ENCODE data around the gene RAB40C. TPM values are rescaled to one million over a fixed set of nuclear protein-coding genes. Genes with fewer than 3 reads are reported as not detected.

RAB40C gene
- total RNA-seq, 1 experiment from 2014 or later, result 17.7 TPM

DNA sequence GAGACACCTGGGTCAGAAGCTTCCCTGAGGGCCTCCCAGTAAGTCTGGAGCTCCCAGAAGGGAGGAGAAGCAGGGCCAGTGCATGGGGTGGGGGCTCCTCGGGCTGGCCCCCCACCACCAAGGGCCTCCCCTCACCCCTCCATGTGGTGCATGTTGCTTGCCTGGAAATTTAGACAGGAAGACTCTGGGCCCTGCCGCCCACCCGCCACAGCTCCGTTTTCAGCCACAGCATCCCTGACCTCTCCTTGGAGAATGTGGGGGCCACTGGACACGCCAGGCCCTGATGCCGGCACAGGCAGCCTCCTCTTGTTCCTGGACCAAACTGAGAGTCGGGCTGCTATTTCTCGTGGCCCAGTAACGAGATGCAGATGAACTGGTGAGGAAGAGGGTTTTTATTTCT is 49.0 kb downstream of the RAB40C start:
- no peaks in the 10 kb centered on the region for H3K9me3 Mint-ChIP-seq (ENCODE audit: unreplicated experiment)
- no TSS peak for BruUV-seq (replicated peaks)
- CTCF ChIA-PET, result no interaction called here
- H3K4me3 Mint-ChIP-seq (ENCODE audit: unreplicated experiment), result no peak overlapping the region
- intact Hi-C loops (cut with micrococcal nuclease), result no loop called here
- peaks cover under 1% of the 10 kb centered on the region for H3K4me1 Mint-ChIP-seq (ENCODE audit: insufficient read depth, unreplicated experiment)
- H3K27ac Mint-ChIP-seq (ENCODE audit: low read depth, unreplicated experiment), result no peak overlapping the region
- TF ChIP-seq, protein P1, sequence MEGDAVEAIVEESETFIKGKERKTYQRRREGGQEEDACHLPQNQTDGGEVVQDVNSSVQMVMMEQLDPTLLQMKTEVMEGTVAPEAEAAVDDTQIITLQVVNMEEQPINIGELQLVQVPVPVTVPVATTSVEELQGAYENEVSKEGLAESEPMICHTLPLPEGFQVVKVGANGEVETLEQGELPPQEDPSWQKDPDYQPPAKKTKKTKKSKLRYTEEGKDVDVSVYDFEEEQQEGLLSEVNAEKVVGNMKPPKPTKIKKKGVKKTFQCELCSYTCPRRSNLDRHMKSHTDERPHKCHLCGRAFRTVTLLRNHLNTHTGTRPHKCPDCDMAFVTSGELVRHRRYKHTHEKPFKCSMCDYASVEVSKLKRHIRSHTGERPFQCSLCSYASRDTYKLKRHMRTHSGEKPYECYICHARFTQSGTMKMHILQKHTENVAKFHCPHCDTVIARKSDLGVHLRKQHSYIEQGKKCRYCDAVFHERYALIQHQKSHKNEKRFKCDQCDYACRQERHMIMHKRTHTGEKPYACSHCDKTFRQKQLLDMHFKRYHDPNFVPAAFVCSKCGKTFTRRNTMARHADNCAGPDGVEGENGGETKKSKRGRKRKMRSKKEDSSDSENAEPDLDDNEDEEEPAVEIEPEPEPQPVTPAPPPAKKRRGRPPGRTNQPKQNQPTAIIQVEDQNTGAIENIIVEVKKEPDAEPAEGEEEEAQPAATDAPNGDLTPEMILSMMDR (IDR thresholded peaks at IDR 0.05; ENCODE audit: unreplicated experiment), result no peak
- peaks cover 20% of the 10 kb centered on the region for H3K36me3 Mint-ChIP-seq (ENCODE audit: insufficient read depth, unreplicated experiment)
- POLR2A ChIA-PET, result interaction anchor here (1.0 kb wide), 1 partner anchor 51 kb away, joined by 3 read pairs; no protein-coding TSS in a partner anchor
- H3K27me3 Mint-ChIP-seq (ENCODE audit: insufficient read depth, unreplicated experiment), result no peaks in the 10 kb centered on the region
- DNase-seq (ENCODE audit: unreplicated experiment), result no peak

DNA sequence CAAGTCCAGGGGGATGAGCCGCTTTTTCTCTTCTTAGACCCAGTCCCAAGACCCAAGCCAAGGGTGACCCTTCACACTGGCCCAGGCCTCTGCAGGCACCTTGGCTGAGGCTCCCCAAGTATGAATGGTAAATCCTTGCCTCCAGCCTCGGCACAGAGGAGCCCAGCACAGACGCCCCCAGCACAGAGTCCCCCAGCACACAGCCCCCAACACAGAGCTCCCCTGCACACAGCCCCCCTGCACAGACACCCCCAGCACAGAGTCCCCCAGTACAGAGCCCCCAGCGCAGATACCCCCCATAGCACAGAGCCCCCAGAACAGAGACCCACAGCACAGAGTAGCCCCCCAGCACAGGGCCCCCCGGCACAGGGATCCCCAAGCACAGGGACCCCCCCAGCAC is 50.7 kb downstream of the RAB40C start:
- Mint-ChIP-seq H3K9me3 (ENCODE audit: unreplicated experiment) (no peaks in the 10 kb centered on the region), H3K27me3 (ENCODE audit: insufficient read depth, unreplicated experiment) (no peaks in the 10 kb centered on the region), H3K4me1 (ENCODE audit: insufficient read depth, unreplicated experiment) (peaks cover 11% of the 10 kb centered on the region), H3K36me3 (ENCODE audit: insufficient read depth, unreplicated experiment) (peaks cover 32% of the 10 kb centered on the region), H3K4me3 (ENCODE audit: unreplicated experiment) (peak overlapping the region; percentile 77), H3K27ac (ENCODE audit: low read depth, unreplicated experiment) (no peak overlapping the region)
- intact Hi-C loops (cut with micrococcal nuclease), result no loop called here
- DNase-seq (ENCODE audit: unreplicated experiment), result no peak
- POLR2A ChIA-PET, result interaction anchor here (1.3 kb wide), 1 partner anchor 52 kb away, joined by 3 read pairs; no protein-coding TSS in a partner anchor
- CTCF ChIA-PET, result interaction anchor here (1.5 kb wide), 1 partner anchor 48 kb away, joined by 4 read pairs; no protein-coding TSS in a partner anchor
- TF ChIP-seq, protein P1 (IDR thresholded peaks at IDR 0.05; ENCODE audit: unreplicated experiment), result no peak
- BruUV-seq (replicated peaks), result no TSS peak

DNA sequence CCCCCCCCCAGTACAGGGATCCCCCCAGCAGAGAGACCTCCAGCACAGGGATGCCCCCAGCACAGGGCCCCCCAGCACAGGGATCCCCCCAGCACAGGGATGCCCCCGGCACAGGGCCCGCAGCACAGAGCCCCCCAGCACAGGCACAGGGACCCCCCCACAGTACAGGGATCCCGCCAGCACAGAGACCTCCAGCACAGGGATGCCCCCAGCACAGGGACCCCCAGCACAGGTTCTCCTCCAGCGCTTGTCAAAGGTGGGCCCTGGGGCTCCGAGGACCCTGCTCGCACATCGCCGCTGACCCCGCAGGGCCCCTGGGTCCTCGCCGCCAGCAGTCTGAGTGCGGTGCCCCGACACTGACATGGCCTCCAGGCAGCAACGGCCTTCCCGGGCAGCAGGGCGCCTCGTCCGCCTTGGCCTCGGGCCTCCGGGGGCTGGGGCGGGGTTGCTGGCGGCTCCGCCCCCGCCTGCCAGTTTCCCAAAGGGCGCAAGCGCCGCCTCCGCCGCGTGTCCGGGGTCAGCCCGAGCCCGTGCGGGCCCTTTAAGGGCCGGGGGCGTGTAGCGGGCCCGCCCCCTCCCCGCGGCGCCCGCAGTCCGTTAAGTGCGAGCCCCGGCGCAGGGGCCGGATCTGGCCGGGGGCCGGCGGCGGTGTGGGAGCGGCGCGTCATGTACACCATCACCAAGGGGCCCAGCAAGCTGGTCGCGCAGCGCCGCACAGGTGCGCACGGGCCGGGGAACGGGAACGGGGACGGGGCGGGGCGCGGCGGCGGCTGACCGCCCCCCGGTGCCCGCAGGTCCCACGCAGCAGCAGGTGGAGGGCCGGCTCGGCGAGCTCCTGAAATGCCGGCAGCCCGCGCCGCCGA is 51.7 kb downstream of the RAB40C start, which contains the start of gene MCRIP2:
Gene MCRIP2, plus strand, starts transcription at position 503 of the 863 bp plus-strand sequence. Its CDS starts 164 bp downstream, at position 667.
- H3K36me3 Mint-ChIP-seq (ENCODE audit: insufficient read depth, unreplicated experiment), result peaks cover 32% of the 10 kb centered on the region

More for the DNA sequence above, 51.7 kb downstream of the RAB40C start, which contains the start of gene MCRIP2:
- no TSS peak for BruUV-seq (replicated peaks)
- TF ChIP-seq, protein P1 (IDR thresholded peaks at IDR 0.05; ENCODE audit: unreplicated experiment), result no peak
- intact Hi-C loops (cut with micrococcal nuclease), result no loop called here
- ChIA-PET POLR2A (interaction anchor here (0.6 to 2.2 kb wide), 15 partner anchors 14 to 115 kb away, joined by 3 to 26 read pairs (median 4); partner anchors contain the start of genes CAPN15, RHBDL1, RHOT2 and STUB1), CTCF (interaction anchor here (0.6 to 1.5 kb wide), 4 partner anchors 21 to 71 kb away, joined by 3 to 4 read pairs (median 4); no protein-coding TSS in a partner anchor)
- H3K9me3 Mint-ChIP-seq (ENCODE audit: unreplicated experiment), result no peaks in the 10 kb centered on the region
- H3K27me3 Mint-ChIP-seq (ENCODE audit: insufficient read depth, unreplicated experiment), result no peaks in the 10 kb centered on the region
- H3K4me3 Mint-ChIP-seq (ENCODE audit: unreplicated experiment), result peak within 1 kb of the TSS; percentile 77
- peak; percentile 80 for DNase-seq (ENCODE audit: unreplicated experiment)
- peak within 1 kb of the TSS; percentile 59 for H3K27ac Mint-ChIP-seq (ENCODE audit: low read depth, unreplicated experiment)
- H3K4me1 Mint-ChIP-seq (ENCODE audit: insufficient read depth, unreplicated experiment), result peaks cover 11% of the 10 kb centered on the region

Measured in MCF 10A (cell line).